Stimulated activated CD8-positive, alpha-beta memory T cell treated with anti-CD3 and anti-CD28 coated beads, Interleukin-7, amount 100 ng/mL, for 1 hour (primary cell): ENCODE results near the gene CMIP.

Experiments used
- DNase-seq, 2 donors: peaks; one replicate each; pipeline ENCODE4 v3.0.0-alpha.2; 2020; ENCODE audit warnings: low read depth in 2 of 2

Gene CMIP

DNA sequence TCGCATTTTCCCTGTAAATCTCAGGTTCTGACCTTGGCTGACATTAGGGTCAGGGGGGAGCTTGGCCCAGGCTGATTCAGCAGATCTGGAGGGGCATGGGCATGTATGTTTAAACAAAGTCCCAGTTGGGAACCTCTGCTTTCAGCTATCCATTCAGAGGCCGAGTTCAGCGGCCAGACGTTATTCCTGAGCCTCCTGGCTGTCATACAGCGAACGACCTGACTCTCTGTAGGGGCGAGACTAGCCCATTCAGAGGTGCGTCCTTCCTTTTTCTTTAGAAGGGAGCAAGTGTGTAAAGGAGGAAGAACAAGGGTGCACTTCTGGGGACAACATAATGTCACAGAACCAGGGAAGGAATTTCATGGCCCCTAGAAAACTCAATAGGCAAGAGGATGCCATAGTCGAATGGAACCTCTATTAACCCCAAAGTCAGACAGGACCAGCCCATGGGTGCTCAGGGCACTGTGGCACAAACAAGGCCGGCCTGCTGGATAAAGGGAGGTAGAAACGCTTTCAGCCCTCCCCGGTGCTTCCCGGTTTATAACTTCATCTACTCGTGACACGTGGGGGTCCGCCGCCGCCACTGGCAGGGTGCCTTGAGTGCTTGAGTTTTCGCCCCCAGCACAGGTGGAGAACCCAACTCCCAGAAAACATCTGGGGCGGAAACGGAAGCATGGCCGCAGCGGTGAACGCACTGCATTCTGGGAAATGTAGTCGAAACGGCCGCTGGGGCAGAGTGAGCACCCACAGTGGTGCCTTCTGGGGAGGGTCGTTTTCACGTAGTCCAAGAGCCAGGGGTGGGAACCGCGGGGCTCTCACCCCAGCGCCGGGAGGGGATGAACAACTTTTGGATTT lies 301.3 kb downstream of the CMIP start:
- DNase-seq = peak; percentile 48 to 56

DNA sequence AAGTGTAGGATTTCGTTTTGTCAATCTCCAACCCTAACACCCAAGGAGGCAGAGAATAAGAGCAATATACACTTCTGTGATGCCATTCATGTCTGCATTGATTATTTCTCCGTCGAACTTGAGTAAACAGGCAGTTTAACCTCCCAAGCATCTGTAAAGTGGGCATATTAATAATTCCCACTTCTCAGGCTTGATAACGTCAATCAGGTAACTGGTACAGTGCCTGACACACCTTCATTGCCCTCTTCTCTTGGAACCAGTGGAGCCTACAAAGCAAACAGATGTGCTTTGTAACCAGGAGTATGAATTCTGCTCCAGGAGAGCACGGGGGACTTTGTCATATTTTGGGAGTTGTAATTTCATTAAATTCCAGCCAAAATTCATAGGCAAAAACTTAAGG lies 302.0 kb downstream of the CMIP start:
- no peak for DNase-seq

DNA sequence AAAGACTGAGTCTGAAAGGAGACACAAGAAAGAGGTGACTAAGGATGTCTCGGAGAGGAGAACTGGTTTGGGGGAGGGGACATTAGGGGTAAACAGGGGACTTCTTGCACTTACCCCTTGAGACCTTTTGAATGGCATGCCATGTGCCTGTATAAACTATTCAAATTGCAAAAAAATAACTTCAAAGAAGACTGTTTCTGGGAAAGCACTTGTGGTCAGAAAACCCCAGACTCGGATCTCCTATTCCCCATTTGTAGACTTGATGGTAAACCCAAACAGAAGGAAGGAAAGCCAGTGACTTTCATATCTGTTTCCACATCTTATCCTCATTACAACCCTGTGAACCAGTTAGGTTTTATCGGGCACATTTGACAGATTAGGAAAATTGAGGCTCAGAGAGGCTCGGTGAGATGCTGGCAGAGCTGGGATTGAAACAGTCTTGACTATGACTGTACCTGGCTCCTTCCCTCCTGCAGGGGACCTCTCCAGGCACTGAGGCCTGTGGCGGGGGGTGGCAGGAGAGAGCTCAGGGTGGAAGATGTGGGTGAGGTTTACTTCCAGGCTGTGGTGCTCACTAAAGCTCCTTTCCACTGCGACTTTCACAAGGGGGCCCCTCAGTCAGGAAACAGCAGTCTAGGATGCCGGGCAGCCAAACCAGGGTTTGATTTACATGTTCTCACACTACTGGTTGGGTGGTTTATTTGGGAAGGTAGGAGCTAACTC lies 304.0 kb downstream of the CMIP start:
- no peak for DNase-seq

DNA sequence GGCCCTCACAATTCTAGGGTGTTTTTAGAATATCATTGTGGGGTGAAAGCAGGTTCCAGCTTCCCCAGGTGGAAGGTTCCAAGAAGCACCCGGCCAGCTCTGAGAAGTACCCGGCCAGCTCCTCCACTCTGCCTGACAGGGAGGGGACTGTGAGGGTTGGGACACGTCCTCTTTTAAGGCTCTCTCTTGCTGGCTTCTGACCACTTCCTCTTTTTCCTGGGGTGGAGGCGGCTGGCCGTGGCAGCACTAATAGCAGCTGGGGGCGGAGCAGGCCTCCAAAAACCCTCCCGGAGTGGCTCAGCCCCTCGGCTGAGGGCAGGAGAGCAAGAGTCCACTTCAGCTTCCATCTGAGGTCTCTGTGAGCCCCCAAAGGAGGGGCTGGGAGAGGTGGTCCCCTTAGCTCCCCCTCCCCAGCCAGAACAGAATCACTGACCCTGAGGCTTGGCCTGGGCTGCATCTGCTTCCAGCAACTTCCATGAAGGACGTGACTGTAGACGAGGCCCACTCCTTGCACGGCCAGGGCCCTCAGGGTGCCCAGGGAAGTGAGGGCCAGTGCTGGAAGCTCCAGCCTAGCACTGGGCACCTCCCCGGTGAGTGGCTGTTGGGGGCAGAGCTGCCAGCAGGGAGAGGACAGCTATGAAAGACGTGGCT lies 307.7 kb downstream of the CMIP start:
- no peak for DNase-seq

DNA sequence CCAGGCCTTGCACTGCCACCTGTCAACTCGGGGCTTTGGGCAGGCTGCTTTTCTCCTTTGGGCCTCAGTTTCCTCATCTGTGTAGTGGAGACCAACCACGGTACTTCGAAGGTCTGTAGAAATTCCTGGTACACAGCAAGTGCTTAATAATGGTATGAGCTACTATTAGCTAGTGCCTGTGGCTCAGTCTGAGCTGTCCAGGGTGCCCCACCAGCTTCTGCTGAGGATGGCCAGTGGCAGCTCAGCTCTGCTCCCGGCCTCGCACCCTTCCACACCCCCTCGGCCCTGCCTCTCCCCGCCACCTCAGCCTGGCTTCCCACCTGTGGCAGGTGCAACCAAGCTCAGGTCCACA lies 308.2 kb downstream of the CMIP start:
- no peak for DNase-seq

DNA sequence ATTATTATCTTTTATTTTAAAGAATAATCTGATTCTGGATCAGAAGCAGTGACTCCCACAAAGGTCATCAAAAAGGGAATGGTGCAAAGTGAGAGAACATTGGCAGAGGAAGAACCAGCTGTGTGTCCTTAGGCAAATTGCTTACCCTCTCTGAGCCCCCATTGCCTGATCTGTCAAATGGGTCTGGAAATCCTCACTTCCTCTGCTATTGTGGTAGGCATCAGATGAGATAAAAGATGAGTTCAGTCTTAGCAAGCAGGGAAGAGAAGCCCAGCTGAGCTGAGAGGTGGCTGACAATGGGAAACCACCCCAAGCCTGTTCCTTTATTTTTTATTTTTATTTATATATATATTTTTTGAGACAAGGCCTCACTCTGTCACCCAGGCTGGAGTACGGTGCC lies 310.2 kb downstream of the CMIP start:
- DNase-seq = no peak

DNA sequence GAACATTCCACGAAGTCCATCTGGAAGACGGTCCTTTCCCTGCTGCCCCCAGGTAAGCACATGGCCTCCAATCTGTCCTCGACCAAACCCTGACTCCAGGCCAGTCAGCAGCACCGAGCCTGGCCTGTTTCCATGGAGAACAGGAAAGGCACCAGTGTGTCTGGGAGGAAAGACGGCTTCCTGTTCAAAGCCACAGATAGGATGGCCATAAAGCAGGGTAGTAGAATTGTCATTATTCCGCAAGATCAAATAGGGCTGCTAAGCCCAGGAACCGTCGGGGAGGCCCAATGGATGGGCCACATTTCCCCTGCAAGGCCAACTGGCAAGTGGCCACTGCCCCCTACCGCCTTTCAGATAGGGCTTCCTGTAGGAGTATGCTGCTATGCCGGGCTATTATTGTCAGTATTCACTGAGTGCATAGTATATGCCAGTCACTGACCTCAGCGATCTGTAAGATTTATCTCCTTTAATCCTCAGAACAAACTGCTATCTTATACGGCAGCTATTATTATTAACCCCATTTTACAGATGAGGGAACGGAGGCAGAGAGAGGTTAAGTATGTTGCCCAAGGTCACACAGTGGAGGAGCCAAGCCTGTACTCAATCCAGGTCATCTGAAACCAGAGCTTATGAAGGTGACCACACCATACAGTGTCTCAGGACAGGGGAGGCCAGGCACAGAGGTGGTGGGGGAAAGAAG lies 311.5 kb downstream of the CMIP start:
- no peak for DNase-seq

DNA sequence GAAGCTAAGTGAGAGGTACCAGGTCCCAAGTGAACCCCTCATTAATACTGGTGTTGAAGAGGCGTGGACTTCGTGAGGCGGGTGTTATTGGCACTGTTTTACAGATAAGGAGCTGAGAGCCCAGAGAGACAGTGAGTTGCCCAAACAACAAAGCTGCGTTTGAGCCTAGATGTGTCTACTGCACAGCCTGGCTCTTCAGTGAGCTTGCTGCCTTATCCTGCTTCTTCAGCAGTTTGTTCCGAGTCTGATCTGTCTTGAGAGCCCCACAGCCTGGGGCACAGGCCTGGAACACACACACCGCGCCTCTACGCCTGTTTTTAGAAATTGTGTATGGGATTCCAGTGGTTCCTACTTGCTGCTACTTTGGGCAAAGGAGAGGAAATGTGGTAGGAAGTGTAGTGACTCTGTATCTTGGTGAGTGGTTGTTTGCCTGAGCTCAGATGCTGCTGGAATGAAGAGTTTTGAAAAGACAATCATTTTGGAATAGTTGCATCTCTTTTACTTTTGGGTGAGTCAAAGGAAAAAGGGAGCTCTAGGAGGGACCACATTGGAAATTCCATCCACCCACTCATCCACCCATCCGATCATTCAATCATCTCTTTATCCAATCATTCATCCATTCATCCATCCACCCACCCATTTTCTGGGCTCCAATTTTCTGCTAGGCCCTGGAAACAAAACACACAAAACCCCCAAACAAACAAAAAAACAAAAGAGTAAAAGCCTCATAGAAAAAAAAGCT lies 312.2 kb downstream of the CMIP start:
- DNase-seq = no peak

DNA sequence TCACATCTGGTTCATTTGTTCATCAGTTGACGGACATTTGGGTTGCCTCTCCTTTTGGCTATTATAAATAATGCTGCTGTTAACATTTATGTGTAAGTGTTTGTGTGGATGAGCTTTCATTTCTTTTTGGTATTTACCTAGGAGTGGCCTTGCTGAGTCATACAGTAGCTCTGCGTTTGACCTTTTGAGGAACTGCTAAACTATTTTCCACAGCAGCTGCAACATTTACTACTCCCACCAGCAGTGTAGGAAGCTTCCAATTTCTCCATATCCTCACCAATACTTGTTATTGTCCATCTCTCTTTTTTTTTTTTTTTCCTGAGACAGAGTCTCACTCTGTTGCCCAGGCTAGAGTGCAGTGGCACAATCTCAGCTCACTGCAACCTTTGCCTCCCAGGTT lies 313.8 kb downstream of the CMIP start:
- DNase-seq = no peak
